T47D (cell line): ENCODE measurements around the gene GAPDH.
"Not testable (repeated sequence)": the region's sequence is repeated elsewhere in the genome, so short reads cannot be mapped to it uniquely, and the experiment has no call there.

ENCODE experiments used
- DNase-seq, 2 experiments: peaks; one replicate each; pipeline versions ENCODE4 v3.0.0 to v3.0.0-alpha.2; 2011 to 2012; ENCODE audit warnings: low read depth in 1 of 2, low spot score in 1 of 2
- JUND ChIP-seq: IDR thresholded peaks from 2 replicates; pipeline ENCODE4 v1.6.1; 2012; ENCODE audit warnings: low read depth
- in situ Hi-C: cut with HindIII; loops from 2 replicates; pipeline ENCODE4 v1.10.0; 2016; ENCODE audit warnings: low sequenced_read_pairs, low pct_unique_long_range_greater_than_20kb

GAPDH gene

GRCh38 chr12:6532927-6533652 is 1.2 kb upstream of the GAPDH start:
- no peak for TF ChIP-seq JUND
- in situ Hi-C loops: no loop called here
- peak in 1 of 2 experiments; percentile 75 for DNase-seq

- TF ChIP-seq JUND: no peak
- DNase-seq: no peak
- in situ Hi-C loops: no loop called here
These were observed 729 bp upstream of the GAPDH start for GRCh38 chr12:6533653-6533922.

GRCh38 chr12:6534695-6534944 is 303 bp downstream of the GAPDH start:
- in situ Hi-C loops: no loop called here
- no peak for TF ChIP-seq JUND
- DNase-seq: no peak

GRCh38 chr12:6534945-6535696 is 804 bp downstream of the GAPDH start:
- no peak for TF ChIP-seq JUND
- DNase-seq: peak in 1 of 2 experiments; percentile 31
- in situ Hi-C loops: no loop called here

DNA sequence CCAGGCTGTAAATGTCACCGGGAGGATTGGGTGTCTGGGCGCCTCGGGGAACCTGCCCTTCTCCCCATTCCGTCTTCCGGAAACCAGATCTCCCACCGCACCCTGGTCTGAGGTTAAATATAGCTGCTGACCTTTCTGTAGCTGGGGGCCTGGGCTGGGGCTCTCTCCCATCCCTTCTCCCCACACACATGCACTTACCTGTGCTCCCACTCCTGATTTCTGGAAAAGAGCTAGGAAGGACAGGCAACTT is 1.3 kb downstream of the GAPDH start:
- no peak for TF ChIP-seq JUND
- no peak for DNase-seq
- in situ Hi-C loops: no loop called here

DNA sequence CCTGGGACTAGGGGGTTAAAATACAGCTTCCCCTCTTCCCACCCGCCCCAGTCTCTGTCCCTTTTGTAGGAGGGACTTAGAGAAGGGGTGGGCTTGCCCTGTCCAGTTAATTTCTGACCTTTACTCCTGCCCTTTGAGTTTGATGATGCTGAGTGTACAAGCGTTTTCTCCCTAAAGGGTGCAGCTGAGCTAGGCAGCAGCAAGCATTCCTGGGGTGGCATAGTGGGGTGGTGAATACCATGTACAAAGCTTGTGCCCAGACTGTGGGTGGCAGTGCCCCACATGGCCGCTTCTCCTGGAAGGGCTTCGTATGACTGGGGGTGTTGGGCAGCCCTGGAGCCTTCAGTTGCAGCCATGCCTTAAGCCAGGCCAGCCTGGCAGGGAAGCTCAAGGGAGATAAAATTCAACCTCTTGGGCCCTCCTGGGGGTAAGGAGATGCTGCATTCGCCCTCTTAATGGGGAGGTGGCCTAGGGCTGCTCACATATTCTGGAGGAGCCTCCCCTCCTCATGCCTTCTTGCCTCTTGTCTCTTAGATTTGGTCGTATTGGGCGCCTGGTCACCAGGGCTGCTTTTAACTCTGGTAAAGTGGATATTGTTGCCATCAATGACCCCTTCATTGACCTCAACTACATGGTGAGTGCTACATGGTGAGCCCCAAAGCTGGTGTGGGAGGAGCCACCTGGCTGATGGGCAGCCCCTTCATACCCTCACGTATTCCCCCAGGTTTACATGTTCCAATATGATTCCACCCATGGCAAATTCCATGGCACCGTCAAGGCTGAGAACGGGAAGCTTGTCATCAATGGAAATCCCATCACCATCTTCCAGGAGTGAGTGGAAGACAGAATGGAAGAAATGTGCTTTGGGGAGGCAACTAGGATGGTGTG is 1.9 kb downstream of the GAPDH start:
- TF ChIP-seq JUND: no peak
- in situ Hi-C loops: no loop called here
- DNase-seq: no peak

DNA sequence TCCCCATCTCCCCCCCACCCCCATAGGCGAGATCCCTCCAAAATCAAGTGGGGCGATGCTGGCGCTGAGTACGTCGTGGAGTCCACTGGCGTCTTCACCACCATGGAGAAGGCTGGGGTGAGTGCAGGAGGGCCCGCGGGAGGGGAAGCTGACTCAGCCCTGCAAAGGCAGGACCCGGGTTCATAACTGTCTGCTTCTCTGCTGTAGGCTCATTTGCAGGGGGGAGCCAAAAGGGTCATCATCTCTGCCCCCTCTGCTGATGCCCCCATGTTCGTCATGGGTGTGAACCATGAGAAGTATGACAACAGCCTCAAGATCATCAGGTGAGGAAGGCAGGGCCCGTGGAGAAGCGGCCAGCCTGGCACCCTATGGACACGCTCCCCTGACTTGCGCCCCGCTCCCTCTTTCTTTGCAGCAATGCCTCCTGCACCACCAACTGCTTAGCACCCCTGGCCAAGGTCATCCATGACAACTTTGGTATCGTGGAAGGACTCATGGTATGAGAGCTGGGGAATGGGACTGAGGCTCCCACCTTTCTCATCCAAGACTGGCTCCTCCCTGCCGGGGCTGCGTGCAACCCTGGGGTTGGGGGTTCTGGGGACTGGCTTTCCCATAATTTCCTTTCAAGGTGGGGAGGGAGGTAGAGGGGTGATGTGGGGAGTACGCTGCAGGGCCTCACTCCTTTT is 2.7 kb downstream of the GAPDH start:
- in situ Hi-C loops: no loop called here
- no peak for DNase-seq
- no peak for TF ChIP-seq JUND

GRCh38 chr12:6537580-6538419 is 3.5 kb downstream of the GAPDH start:
- peak in 1 of 2 experiments; percentile 72 for DNase-seq

DNA sequence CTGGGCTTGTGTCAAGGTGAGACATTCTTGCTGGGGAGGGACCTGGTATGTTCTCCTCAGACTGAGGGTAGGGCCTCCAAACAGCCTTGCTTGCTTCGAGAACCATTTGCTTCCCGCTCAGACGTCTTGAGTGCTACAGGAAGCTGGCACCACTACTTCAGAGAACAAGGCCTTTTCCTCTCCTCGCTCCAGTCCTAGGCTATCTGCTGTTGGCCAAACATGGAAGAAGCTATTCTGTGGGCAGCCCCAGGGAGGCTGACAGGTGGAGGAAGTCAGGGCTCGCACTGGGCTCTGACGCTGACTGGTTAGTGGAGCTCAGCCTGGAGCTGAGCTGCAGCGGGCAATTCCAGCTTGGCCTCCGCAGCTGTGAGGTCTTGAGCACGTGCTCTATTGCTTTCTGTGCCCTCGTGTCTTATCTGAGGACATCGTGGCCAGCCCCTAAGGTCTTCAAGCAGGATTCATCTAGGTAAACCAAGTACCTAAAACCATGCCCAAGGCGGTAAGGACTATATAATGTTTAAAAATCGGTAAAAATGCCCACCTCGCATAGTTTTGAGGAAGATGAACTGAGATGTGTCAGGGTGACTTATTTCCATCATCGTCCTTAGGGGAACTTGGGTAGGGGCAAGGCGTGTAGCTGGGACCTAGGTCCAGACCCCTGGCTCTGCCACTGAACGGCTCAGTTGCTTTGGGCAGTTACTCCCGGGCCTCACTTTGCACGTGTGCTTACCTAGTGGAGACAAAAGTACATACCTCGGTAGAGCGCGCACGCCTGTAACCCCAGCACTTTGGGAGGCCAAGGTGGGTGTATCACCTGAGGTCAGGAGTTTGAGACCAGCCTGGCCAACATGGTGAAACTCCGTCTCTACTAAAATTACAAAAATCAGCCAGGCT is 4.3 kb downstream of the GAPDH start:
- in situ Hi-C loops: no loop called here
- no peak for TF ChIP-seq JUND
- DNase-seq: peak in 1 of 2 experiments; percentile 9

More at GRCh38 chr12:6537580-6538419, 3.5 kb downstream of the GAPDH start:
- in situ Hi-C loops: not testable (repeated sequence)

- TF ChIP-seq JUND: no peak
- DNase-seq: no peak
- in situ Hi-C loops: no loop called here
These were observed 5.0 kb downstream of the GAPDH start for GRCh38 chr12:6539314-6539682.

DNA sequence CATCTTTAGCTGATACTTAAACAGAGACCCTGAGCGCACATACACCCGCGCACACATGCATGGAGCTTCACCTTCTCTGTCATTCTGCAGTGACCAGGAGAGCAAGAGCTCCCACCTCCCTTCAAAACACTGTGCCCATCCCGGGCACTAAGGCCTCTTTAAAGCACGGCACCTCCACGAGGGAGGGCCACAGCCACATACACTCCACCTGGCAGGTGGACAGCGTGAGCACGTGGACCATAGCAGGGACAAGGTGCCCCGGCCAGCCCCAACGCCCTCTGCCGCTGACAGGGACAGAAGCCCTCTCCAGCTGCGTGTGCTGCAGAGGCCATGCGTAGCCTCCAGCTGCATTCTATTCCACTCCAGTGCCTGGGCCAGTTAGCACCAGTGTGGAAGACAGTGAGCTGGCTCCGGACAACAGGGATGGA is 5.4 kb downstream of the GAPDH start:
- in situ Hi-C loops: no loop called here
- DNase-seq: peak in 1 of 2 experiments; percentile 13
- no peak for TF ChIP-seq JUND
